AG09309 (cell line): ENCODE results near the gene PRC1.

Source experiments
- DNase-seq: peaks from one replicate; pipeline ENCODE4 v3.0.0-alpha.2; 2010; ENCODE audit warnings: low read depth
- H3K4me3 ChIP-seq: 2 replicates; pipeline ENCODE4 v1.5.1; 2011; ENCODE audit warnings: mild to moderate bottlenecking, low read depth, low read length, moderate library complexity; ENCODE audit not compliant: control insufficient read depth
- CTCF ChIP-seq: IDR thresholded peaks from 2 replicates; pipeline ENCODE4 v1.5.1; 2011; ENCODE audit warnings: mild to moderate bottlenecking, low read depth, low read length, inconsistent platforms; ENCODE audit not compliant: insufficient read depth, control insufficient read depth; ENCODE audit errors: missing control alignments

PRC1 gene

GRCh38 chr15:90957031-90957790 lies 37.1 kb downstream of the PRC1 start:
- peak overlapping the region; percentile 56 for H3K4me3 ChIP-seq
- DNase-seq: no peak
- TF ChIP-seq CTCF: no peak

GRCh38 chr15:90956274-90957030 lies 37.9 kb downstream of the PRC1 start:
- H3K4me3 ChIP-seq: peak overlapping the region; percentile 56
- DNase-seq: no peak
- TF ChIP-seq CTCF: peak; percentile 67

- no peak for DNase-seq
- H3K4me3 ChIP-seq: peak overlapping the region; percentile 84; the same call in 1 of the 2 replicates
- no peak for TF ChIP-seq CTCF
Observed at GRCh38 chr15:90955624-90956273, 38.6 kb downstream of the PRC1 start.

GRCh38 chr15:90954712-90955623 lies 39.4 kb downstream of the PRC1 start, which contains the start of gene RCCD1:
RCCD1 (plus strand) TSS chr15:90954884; CDS start chr15:90956735, 1,851 bp downstream.
- peak within 1 kb of the TSS; percentile 84 for H3K4me3 ChIP-seq
- peak; percentile 62 for DNase-seq
- no peak for TF ChIP-seq CTCF

GRCh38 chr15:90953947-90954711 lies 40.2 kb downstream of the PRC1 start:
- no peak for DNase-seq
- H3K4me3 ChIP-seq: no peak overlapping the region; the same call in 1 of the 2 replicates
- no peak for TF ChIP-seq CTCF
